HEK293 (cell line): Measurements from ENCODE around the gene PLXNA2.

Experiments used
- GLI4 ChIP-seq: fragments of 450-650 bp; formaldehyde crosslinking; IDR thresholded peaks from 2 replicates; pipeline ENCODE4 v1.5.1; 2016; ENCODE audit warnings: missing biosample characterization, missing genetic modification characterization
- ZNF324 ChIP-seq: fragments of 450-650 bp; formaldehyde crosslinking; IDR thresholded peaks from 2 replicates; pipeline ENCODE4 v1.5.1; 2016; ENCODE audit warnings: missing biosample characterization, missing genetic modification characterization
- TF ChIP-seq, protein P1 (sequence below): fragments of 450-650 bp; formaldehyde crosslinking; IDR thresholded peaks from 2 replicates; pipeline ENCODE4 v1.5.1; 2016; ENCODE audit warnings: missing biosample characterization, missing genetic modification characterization
- TF ChIP-seq, protein P2 (sequence below): fragments of 450-650 bp; formaldehyde crosslinking; IDR thresholded peaks from 2 replicates; pipeline ENCODE4 v1.5.1; 2016; ENCODE audit warnings: missing biosample characterization, missing genetic modification characterization, low read depth

DNA sequence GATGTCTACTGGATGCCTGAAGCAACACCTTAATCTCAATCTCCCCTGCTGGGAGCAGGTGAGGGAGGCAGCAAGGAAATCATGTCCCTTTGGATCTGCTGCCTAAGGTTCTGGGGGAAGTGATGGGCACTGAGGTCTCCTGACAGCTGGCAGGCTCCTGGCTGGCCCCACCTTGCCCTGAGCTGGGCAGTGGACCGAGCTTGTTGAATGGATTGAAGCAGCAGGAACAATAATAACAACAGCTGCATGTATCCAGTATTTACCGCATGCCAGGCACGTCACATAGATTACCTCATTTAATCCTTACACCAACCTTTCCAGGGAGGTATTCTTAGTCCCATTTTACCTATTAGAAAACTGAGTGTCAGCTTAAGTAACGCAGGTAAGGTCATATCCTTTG is 133.9 kb downstream of the PLXNA2 start:
- TF ChIP-seq, protein P1, sequence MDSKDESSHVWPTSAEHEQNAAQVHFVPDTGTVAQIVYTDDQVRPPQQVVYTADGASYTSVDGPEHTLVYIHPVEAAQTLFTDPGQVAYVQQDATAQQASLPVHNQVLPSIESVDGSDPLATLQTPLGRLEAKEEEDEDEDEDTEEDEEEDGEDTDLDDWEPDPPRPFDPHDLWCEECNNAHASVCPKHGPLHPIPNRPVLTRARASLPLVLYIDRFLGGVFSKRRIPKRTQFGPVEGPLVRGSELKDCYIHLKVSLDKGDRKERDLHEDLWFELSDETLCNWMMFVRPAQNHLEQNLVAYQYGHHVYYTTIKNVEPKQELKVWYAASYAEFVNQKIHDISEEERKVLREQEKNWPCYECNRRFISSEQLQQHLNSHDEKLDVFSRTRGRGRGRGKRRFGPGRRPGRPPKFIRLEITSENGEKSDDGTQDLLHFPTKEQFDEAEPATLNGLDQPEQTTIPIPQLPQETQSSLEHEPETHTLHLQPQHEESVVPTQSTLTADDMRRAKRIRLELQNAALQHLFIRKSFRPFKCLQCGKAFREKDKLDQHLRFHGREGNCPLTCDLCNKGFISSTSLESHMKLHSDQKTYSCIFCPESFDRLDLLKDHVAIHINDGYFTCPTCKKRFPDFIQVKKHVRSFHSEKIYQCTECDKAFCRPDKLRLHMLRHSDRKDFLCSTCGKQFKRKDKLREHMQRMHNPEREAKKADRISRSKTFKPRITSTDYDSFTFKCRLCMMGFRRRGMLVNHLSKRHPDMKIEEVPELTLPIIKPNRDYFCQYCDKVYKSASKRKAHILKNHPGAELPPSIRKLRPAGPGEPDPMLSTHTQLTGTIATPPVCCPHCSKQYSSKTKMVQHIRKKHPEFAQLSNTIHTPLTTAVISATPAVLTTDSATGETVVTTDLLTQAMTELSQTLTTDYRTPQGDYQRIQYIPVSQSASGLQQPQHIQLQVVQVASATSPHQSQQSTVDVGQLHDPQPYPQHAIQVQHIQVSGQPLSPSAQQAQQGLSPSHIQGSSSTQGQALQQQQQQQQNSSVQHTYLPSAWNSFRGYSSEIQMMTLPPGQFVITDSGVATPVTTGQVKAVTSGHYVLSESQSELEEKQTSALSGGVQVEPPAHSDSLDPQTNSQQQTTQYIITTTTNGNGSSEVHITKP (tag by site-specific recombination), result no peak
- TF ChIP-seq, protein P2, sequence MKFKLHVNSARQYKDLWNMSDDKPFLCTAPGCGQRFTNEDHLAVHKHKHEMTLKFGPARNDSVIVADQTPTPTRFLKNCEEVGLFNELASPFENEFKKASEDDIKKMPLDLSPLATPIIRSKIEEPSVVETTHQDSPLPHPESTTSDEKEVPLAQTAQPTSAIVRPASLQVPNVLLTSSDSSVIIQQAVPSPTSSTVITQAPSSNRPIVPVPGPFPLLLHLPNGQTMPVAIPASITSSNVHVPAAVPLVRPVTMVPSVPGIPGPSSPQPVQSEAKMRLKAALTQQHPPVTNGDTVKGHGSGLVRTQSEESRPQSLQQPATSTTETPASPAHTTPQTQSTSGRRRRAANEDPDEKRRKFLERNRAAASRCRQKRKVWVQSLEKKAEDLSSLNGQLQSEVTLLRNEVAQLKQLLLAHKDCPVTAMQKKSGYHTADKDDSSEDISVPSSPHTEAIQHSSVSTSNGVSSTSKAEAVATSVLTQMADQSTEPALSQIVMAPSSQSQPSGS, result no peak
- no peak for TF ChIP-seq ZNF324 (tag by site-specific recombination)
- no peak for TF ChIP-seq GLI4 (tag by site-specific recombination)
